ENCODE data around the gene TFPT.

Gene TFPT

GRCh38 chr19:54115109-54116063, at the start of gene TFPT, which contains the start of gene PRPF31:
Gene TFPT (minus strand): TSS chr19:54115657. CDS start chr19:54115269, 388 bp downstream.
Gene PRPF31 (plus strand): TSS chr19:54115754. CDS start chr19:54118279, 2,525 bp downstream.
- peak; percentile 97 for DNase-seq

GRCh38 chr19:54165222-54165621, 49.8 kb upstream of the TFPT start:
- no peak for DNase-seq

- no peak for DNase-seq
Observed at GRCh38 chr19:54164369-54165068, 49.1 kb upstream of the TFPT start.

- no peak for DNase-seq
Observed at GRCh38 chr19:54162884-54163283, 47.4 kb upstream of the TFPT start.

GRCh38 chr19:54162241-54162805, 46.9 kb upstream of the TFPT start:
- peak; percentile 81 for DNase-seq

- no peak for DNase-seq
Observed at GRCh38 chr19:54160854-54161253, 45.4 kb upstream of the TFPT start.

- no peak for DNase-seq
Observed at GRCh38 chr19:54160182-54160811, 44.8 kb upstream of the TFPT start.

GRCh38 chr19:54159352-54160181, 44.1 kb upstream of the TFPT start, which contains the start of gene LENG1:
Gene LENG1 (minus strand): TSS chr19:54159721. CDS start chr19:54159695, 26 bp downstream.
- DNase-seq, result peak; percentile 98

GRCh38 chr19:54158812-54159351, 43.4 kb upstream of the TFPT start:
- no peak for DNase-seq

GRCh38 chr19:54156953-54157352, 41.5 kb upstream of the TFPT start:
- DNase-seq, result no peak

GRCh38 chr19:54156490-54156889, 41.0 kb upstream of the TFPT start:
- DNase-seq, result no peak

- no peak for DNase-seq
Observed at GRCh38 chr19:54155694-54156093, 40.2 kb upstream of the TFPT start.

- no peak for DNase-seq
Observed at GRCh38 chr19:54154603-54155345, 39.3 kb upstream of the TFPT start.

- DNase-seq, result no peak
Observed at GRCh38 chr19:54153731-54154326, 38.4 kb upstream of the TFPT start.

GRCh38 chr19:54152878-54153524, 37.5 kb upstream of the TFPT start:
- DNase-seq, result no peak

GRCh38 chr19:54152267-54152666, 36.8 kb upstream of the TFPT start:
- DNase-seq, result no peak

- DNase-seq, result no peak
Observed at GRCh38 chr19:54151362-54152035, 36.0 kb upstream of the TFPT start.

- no peak for DNase-seq
Observed at GRCh38 chr19:54149021-54149812, 33.8 kb upstream of the TFPT start.
